Adrenal gland (tissue), 12 donors: ENCODE data around the gene PAQR5. TPM values are rescaled to one million over a fixed set of nuclear protein-coding genes. Genes with fewer than 3 reads are reported as not detected.

Experiments used
- DNase-seq, 7 donors: peaks; one replicate each; pipeline ENCODE4 v3.0.0-alpha.2; 2019 to 2020
- H3K27ac ChIP-seq, 5 donors: fragments of 200-600 bp; sonication (generic) in 4 of 5; 1 replicate in 3 of 5; 2 replicates in 2 of 5; pipeline versions ENCODE4 v1.5.1 to v1.8.0; 2016 to 2020; ENCODE audit warnings: mild to moderate bottlenecking in 1 of 5
- H3K27me3 ChIP-seq: fragments of 200-600 bp; 2 replicates; pipeline ENCODE4 v1.8.0; 2021
- H3K36me3 ChIP-seq, 2 donors: fragments of 200-600 bp; replicated peaks in 1 of 2; 1 replicate in 1 of 2; 2 replicates in 1 of 2; pipeline versions ENCODE4 v1.5.1 to v1.8.0; 2018 to 2022
- H3K4me1 ChIP-seq, 2 donors: fragments of 200-600 bp; replicated peaks in 1 of 2; 1 replicate in 1 of 2; 2 replicates in 1 of 2; pipeline versions ENCODE4 v1.5.1 to v1.8.0; 2018 to 2021
- H3K4me3 ChIP-seq, 4 donors: fragments of 200-600 bp; sonication (generic) in 3 of 4; one replicate each; pipeline ENCODE4 v1.5.1; 2016 to 2018
- H3K9me3 ChIP-seq, 3 donors: fragments of 200-600 bp; sonication (generic) in 1 of 3; replicated peaks in 1 of 3; 1 replicate in 2 of 3; 2 replicates in 1 of 3; pipeline versions ENCODE4 v1.5.1 to v1.8.0; 2016 to 2021
- POLR2A ChIP-seq, 2 donors: fragments of 450-650 bp; IDR thresholded peaks; one replicate each; pipeline ENCODE4 v1.6.1; 2017; ENCODE audit warnings: antibody characterized with exemption in 2 of 2, mild to moderate bottlenecking in 2 of 2, moderate library complexity in 1 of 2
- WGBS, 4 donors: extraction: QIAGEN DNeasy Blood & Tissue Kit in 2 of 4; methylation state at CpG; one replicate each; pipeline versions ENCODE4 v1.1.5 to v1.1.7; 2013 to 2017; 5-methylcytosine and 5-hydroxymethylcytosine counted together
- intact Hi-C, 2 donors: fragments of 100-400 bp; cut with DNase I; formaldehyde crosslinking; loops; one replicate each; pipeline versions ENCODE4 v1.14.1 to v1.15.0; 2022 to 2023
- polyA plus RNA-seq, 3 donors: library from polyadenylated mRNA; stranded (reverse); fragments of 200-250 nt in 2 of 3; fragments of 350-450 nt in 1 of 3; fragmentation: Illumina TruSeq in 1 of 3; extraction: RNeasy Lipid Tissue Mini Kit (QIAGEN cat#74804) in 1 of 3; gene quantifications; one replicate each; pipeline ENCODE4 v1.2.3, GENCODE V29; 2013 to 2014
- total RNA-seq, 9 donors: library from RNA; depleted of rRNA in 4 of 9; stranded (reverse); fragments of >200 nt in 4 of 9; fragments of 120-200 nt in 1 of 9; fragmentation: NEBNext Ultra II Directional in 1 of 9; extraction: Animal tissue kit (Norgen Biotek cat#: 25700) in 1 of 9; gene quantifications; one replicate each; pipeline versions ENCODE4 v1.1.0 to v1.2.4, GENCODE V29; 2013 to 2023
- TF ChIP-seq, protein P1 (sequence below), 6 experiments: fragments of 450-650 bp in 4 of 6; fragments of 200-600 bp in 2 of 6; sonication (generic) in 1 of 6; IDR thresholded peaks; 1 replicate in 5 of 6; 2 replicates in 1 of 6; pipeline versions ENCODE4 v1.5.1 to v1.8.0; 2016 to 2021; ENCODE audit warnings: antibody characterized with exemption in 6 of 6, mild to moderate bottlenecking in 2 of 6, moderate library complexity in 1 of 6
- donor health status: healthy with polysubstance abuse.
- donor health status: Bipolar disorder and iron deficiency.
- donor health status: DM: yes; HTN: yes; CAD: no.
- donor health status: DM: no; HTN: no; CAD: no.
- donor health status: DM: no; HTN: no; CAD: no.
- donor health status: DM: yes; HTN: yes; CAD: no.

The PAQR5 gene
- total and polyA plus RNA-seq, 12 donors, result 11.7 to 78.2 (median 39.7) TPM

DNA sequence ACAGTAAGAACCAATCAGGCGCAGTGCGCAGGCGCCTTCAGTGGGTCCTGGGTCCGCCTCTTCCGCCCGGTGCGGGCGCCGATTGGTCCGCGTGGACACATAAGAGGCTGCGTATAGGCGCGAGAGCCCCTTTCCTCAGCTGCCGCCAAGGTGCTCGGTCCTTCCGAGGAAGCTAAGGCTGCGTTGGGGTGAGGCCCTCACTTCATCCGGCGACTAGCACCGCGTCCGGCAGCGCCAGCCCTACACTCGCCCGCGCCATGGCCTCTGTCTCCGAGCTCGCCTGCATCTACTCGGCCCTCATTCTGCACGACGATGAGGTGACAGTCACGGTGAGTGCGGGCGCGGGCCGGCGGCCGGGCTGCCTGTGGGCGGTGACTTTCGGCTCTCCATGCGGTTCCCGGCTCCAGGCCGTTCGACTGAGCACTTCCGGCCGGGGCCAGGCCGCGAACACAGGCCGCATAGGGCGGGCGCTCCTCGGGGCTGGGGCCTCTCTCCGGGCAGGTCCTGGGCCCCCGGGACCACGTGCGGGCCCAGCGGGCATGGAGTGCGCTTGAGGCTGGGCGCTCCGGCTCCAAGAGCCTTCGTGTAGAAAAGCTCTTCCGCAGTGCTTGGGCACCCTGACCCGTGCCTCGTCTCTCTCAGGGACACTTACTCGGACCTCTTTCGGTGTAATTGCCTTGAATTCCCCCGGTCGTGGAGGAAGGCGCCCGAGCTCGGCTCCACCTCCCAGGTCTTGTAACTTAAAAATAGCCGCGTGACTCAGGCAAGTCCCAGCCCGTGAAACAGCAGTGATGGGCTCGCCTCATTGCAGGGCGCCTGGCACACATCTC is 154.2 kb downstream of the PAQR5 start, which contains the start of gene RPLP1:
RPLP1 (plus strand) TSS at position 127 of the 830 bp plus-strand sequence; CDS start at position 258, 131 bp downstream.
- peak within 1 kb of the TSS; percentile 81 to 97 (median 93) for H3K27ac ChIP-seq
- peaks cover 12 to 26% of the 10 kb centered on the region in 2 donors for H3K4me1 ChIP-seq
- H3K27me3 ChIP-seq, result no peaks in the 10 kb centered on the region
- TF ChIP-seq, protein P1, sequence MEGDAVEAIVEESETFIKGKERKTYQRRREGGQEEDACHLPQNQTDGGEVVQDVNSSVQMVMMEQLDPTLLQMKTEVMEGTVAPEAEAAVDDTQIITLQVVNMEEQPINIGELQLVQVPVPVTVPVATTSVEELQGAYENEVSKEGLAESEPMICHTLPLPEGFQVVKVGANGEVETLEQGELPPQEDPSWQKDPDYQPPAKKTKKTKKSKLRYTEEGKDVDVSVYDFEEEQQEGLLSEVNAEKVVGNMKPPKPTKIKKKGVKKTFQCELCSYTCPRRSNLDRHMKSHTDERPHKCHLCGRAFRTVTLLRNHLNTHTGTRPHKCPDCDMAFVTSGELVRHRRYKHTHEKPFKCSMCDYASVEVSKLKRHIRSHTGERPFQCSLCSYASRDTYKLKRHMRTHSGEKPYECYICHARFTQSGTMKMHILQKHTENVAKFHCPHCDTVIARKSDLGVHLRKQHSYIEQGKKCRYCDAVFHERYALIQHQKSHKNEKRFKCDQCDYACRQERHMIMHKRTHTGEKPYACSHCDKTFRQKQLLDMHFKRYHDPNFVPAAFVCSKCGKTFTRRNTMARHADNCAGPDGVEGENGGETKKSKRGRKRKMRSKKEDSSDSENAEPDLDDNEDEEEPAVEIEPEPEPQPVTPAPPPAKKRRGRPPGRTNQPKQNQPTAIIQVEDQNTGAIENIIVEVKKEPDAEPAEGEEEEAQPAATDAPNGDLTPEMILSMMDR (IDR thresholded peaks at IDR 0.05), result peak in 1 of 6 experiments; percentile 6
- peak; percentile 75 to 79 for TF ChIP-seq POLR2A (IDR thresholded peaks at IDR 0.05)
- H3K9me3 ChIP-seq, result no peaks in the 10 kb centered on the region
- peak within 1 kb of the TSS; percentile 64 to 90 (median 79) for H3K4me3 ChIP-seq
- intact Hi-C loops, result no loop called here
- peak; percentile 95 to 99 (median 97) for DNase-seq
- 0 to 1% (median 0%) methylated on average over 16 to 77 of the region's 77 CpGs for WGBS, 4 donors
- H3K36me3 ChIP-seq, result peaks cover 0 to 24% of the 10 kb centered on the region in 2 donors

DNA sequence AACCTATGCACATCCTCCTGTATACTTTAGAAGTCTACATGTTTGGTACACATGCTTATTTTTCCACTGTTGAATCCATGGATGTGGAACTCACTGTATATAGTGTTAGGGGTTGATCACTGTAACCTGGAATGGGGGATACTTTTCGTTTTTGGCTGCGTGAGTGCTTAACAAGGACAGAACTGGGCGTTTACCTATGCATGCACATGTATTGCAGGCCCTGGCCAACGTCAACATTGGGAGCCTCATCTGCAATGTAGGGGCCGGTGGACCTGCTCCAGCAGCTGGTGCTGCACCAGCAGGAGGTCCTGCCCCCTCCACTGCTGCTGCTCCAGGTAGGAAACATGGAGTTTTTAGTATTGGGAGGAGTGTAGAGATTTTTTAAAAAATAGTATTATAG is 156.2 kb downstream of the PAQR5 start:
- peaks cover 12 to 26% of the 10 kb centered on the region in 2 donors for H3K4me1 ChIP-seq
- intact Hi-C loops, result no loop called here

DNA sequence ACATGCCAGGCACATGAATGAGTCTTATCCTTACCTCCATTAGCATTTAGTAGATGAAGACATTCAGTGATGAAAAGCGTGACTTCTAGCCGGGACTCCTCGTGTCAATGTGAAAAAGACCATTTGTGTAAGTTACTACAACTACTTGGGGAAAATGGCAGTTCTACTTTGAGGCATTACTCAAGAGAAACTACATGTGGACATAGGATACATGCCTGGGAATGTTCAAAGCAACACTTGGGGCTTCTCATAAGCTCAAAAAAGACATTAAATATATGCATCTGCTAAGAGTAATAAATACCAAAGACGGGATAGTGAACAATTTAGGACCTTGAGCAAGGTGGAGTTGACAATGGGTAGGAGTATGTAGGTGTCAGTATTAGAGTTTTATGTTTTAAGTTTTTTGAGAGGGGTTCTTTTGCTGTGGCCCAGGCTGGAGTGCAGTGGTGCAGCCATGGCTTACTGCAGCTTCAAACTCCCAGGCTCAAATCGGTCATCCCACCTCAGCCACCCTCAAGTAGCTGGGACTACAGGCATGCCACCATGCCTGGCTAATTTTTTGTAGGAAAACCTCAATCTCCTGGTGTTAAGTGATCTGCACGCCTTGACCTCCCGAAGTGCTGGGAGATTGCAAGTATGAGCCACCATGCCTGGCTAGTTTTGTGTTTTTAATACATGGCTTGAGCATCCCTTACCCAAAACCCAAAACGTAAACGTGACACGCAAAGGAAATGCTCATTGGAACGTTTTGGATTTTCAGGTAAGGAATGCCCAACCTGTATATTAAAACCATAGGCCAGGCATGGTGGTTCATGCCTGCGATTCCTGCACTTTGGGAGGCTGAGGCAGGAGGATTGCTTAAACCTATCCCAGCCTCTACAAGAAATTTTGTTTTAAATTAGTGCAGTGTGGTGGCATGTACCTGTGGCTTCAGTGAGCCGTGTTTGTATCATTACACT is 157.8 kb downstream of the PAQR5 start:
- H3K4me3 ChIP-seq, result no peak overlapping the region
- no peak overlapping the region for H3K27ac ChIP-seq
- 89 to 93% (median 90%) methylated on average over 13 of the region's 13 CpGs for WGBS, 4 donors
- TF ChIP-seq POLR2A (IDR thresholded peaks at IDR 0.05), result no peak
- peaks cover 12 to 26% of the 10 kb centered on the region in 2 donors for H3K4me1 ChIP-seq
- no peaks in the 10 kb centered on the region for H3K27me3 ChIP-seq
- no peaks in the 10 kb centered on the region for H3K9me3 ChIP-seq
- H3K36me3 ChIP-seq, result peaks cover 0 to 24% of the 10 kb centered on the region in 2 donors
- no peak for DNase-seq
- intact Hi-C loops, result no loop called here

More for the DNA sequence above, 156.2 kb downstream of the PAQR5 start:
- TF ChIP-seq POLR2A (IDR thresholded peaks at IDR 0.05), result no peak
- TF ChIP-seq, protein P1 (IDR thresholded peaks at IDR 0.05), result no peak
- peak overlapping the region in 2 of 5 donors; percentile 7 to 20 for H3K27ac ChIP-seq
- H3K9me3 ChIP-seq, result no peaks in the 10 kb centered on the region
- DNase-seq, result no peak
- H3K27me3 ChIP-seq, result no peaks in the 10 kb centered on the region
- peak overlapping the region in 1 of 4 donors; percentile 90 for H3K4me3 ChIP-seq
- WGBS, 4 donors, result 29 to 58% (median 40%) methylated on average over 5 of the region's 5 CpGs
- H3K36me3 ChIP-seq, result peaks cover 0 to 24% of the 10 kb centered on the region in 2 donors

Other genes starting within 250 kb of the PAQR5 start
- 10 to 100 TPM; 20.5 to 48.4 (median 28.8) TPM for gene GLCE, start 138.3 kb upstream of the PAQR5 start, total RNA-seq
- gene GLCE, start 138.3 kb upstream of the PAQR5 start, polyA plus RNA-seq, result 10 to 100 TPM in 2 of 3 donors, 1 to 10 TPM in 1; 9.3 to 22.3 (median 14.4) TPM
- 10 to 100 TPM in 1 of 9 donors, 1 to 10 TPM in 8; 1.3 to 22.3 (median 2.4) TPM for gene KIF23, start 115.4 kb downstream of the PAQR5 start, total RNA-seq
- 1 to 10 TPM; 1.5 to 3.2 (median 3.2) TPM for gene KIF23, start 115.4 kb downstream of the PAQR5 start, polyA plus RNA-seq
- 1,000 to 10,000 TPM in 4 of 9 donors, 100 to 1,000 TPM in 5; 279 to 1,990 (median 846) TPM for gene RPLP1, start 153.9 kb downstream of the PAQR5 start, total RNA-seq
- gene RPLP1, start 153.9 kb downstream of the PAQR5 start, polyA plus RNA-seq, result 1,000 to 10,000 TPM in 2 of 3 donors, 100 to 1,000 TPM in 1; 232 to 1,639 (median 1,096) TPM